HepG2 (cell line): ENCODE results near the gene CDH22. TPM values are rescaled to one million over a fixed set of nuclear protein-coding genes. Genes with fewer than 3 reads are reported as not detected.

Experiments
- CCAR2 ChIP-seq: fragments of 200-400 bp; formaldehyde crosslinking; optimal IDR thresholded peaks from 2 replicates; pipeline ENCODE3; 2018; ENCODE audit warnings: low read depth, mild to moderate bottlenecking, low read length, moderate library complexity
- DPF2 ChIP-seq: sonication (generic); formaldehyde crosslinking; IDR thresholded peaks from 2 replicates; pipeline ENCODE4 v1.4.0; 2020; ENCODE audit warnings: mild to moderate bottlenecking, low read depth, missing genetic modification reagents, borderline replicate concordance
- HIVEP1 ChIP-seq: sonication (generic); formaldehyde crosslinking; IDR thresholded peaks from 2 replicates; pipeline ENCODE4 v1.4.0; 2020; ENCODE audit warnings: mild to moderate bottlenecking, missing genetic modification reagents
- MAFG ChIP-seq: sonication (generic); formaldehyde crosslinking; IDR thresholded peaks from 2 replicates; pipeline ENCODE4 v1.5.1; 2020; ENCODE audit warnings: mild to moderate bottlenecking, missing genetic modification reagents
- MATR3 ChIP-seq: sonication (generic); formaldehyde crosslinking; IDR thresholded peaks from 2 replicates; pipeline ENCODE4 v1.4.0; 2020; ENCODE audit warnings: missing genetic modification reagents
- MED1 ChIP-seq: sonication (generic); formaldehyde crosslinking; IDR thresholded peaks from 2 replicates; pipeline ENCODE4 v1.4.0; 2020; ENCODE audit warnings: missing genetic modification reagents
- MED8 ChIP-seq: sonication (generic); formaldehyde crosslinking; IDR thresholded peaks from 2 replicates; pipeline ENCODE4 v1.8.1; 2023; ENCODE audit warnings: mild to moderate bottlenecking, missing genetic modification reagents; ENCODE audit not compliant: insufficient replicate concordance
- RBFOX2 ChIP-seq: fragments of 200-400 bp; formaldehyde crosslinking; IDR thresholded peaks from 2 replicates; pipeline ENCODE4 v1.6.1; 2017; ENCODE audit warnings: low read depth, mild to moderate bottlenecking, low read length
- RBM39 ChIP-seq: fragments of 200-400 bp; formaldehyde crosslinking; IDR thresholded peaks from one replicate; pipeline ENCODE4 v1.6.1; 2018; ENCODE audit warnings: antibody characterized with exemption, mild to moderate bottlenecking, low read depth, low read length; ENCODE audit not compliant: poor library complexity, severe bottlenecking
- SNAI1 ChIP-seq: sonication (generic); formaldehyde crosslinking; IDR thresholded peaks from 2 replicates; pipeline ENCODE4 v1.5.0; 2020; ENCODE audit warnings: mild to moderate bottlenecking, missing genetic modification reagents, borderline replicate concordance
- SOX5 ChIP-seq: IDR thresholded peaks from 2 replicates; pipeline ENCODE4 v1.6.1; 2016; ENCODE audit warnings: borderline replicate concordance
- SSRP1 ChIP-seq: IDR thresholded peaks from 2 replicates; pipeline ENCODE4 v1.6.1; 2016; ENCODE audit warnings: control low read depth
- TCF7L2 ChIP-seq: IDR thresholded peaks from 2 replicates; pipeline ENCODE4 v1.6.1; 2011; ENCODE audit warnings: mild to moderate bottlenecking, low read depth, low read length, moderate library complexity
- ZNF17 ChIP-seq: sonication (generic); formaldehyde crosslinking; IDR thresholded peaks from 2 replicates; pipeline ENCODE4 v1.5.0; 2020; ENCODE audit warnings: mild to moderate bottlenecking, missing genetic modification reagents
- ZNF331 ChIP-seq: sonication (generic); formaldehyde crosslinking; IDR thresholded peaks from 2 replicates; pipeline ENCODE4 v1.4.0; 2020; ENCODE audit warnings: missing genetic modification reagents
- ZNF550 ChIP-seq: sonication (generic); formaldehyde crosslinking; IDR thresholded peaks from 2 replicates; pipeline ENCODE4 v1.4.0; 2020; ENCODE audit warnings: mild to moderate bottlenecking, missing genetic modification reagents, borderline replicate concordance
- ZNF768 ChIP-seq: sonication (generic); formaldehyde crosslinking; IDR thresholded peaks from 2 replicates; pipeline ENCODE4 v1.4.0; 2020; ENCODE audit warnings: missing genetic modification reagents
- polyA plus RNA-seq, 8 experiments: library from polyadenylated mRNA; depleted of rRNA in 3 of 8; stranded (reverse) in 7 of 8; unstranded in 1 of 8; fragments of >200 nt; fragmentation: Illumina TruSeq in 4 of 8; extraction: Trizol in 4 of 8; gene quantifications; 2 replicates each; pipeline versions ENCODE4 v1.2.1 to v1.2.3, GENCODE V29; 2011 to 2016; ENCODE audit warnings: low read depth in 4 of 8, missing spikeins in 1 of 8, mixed read lengths in 1 of 8; ENCODE audit not compliant: insufficient read depth in 1 of 8
- total RNA-seq, 5 experiments: library from RNA; depleted of rRNA; stranded (reverse); fragments of >200 nt; fragmentation: Illumina TruSeq; extraction: Trizol; gene quantifications; 2 replicates each; pipeline ENCODE4 v1.2.3, GENCODE V29; 2016; ENCODE audit warnings: low read depth in 1 of 5
- TF ChIP-seq, protein P1 (sequence below): sonication (generic); formaldehyde crosslinking; IDR thresholded peaks from 2 replicates; pipeline ENCODE4 v1.9.0; 2021; ENCODE audit warnings: missing genetic modification reagents, borderline replicate concordance
- TF ChIP-seq, protein P2 (sequence below): IDR thresholded peaks from 2 replicates; pipeline ENCODE4 v1.4.0; 2020; ENCODE audit warnings: mild to moderate bottlenecking, missing genetic modification reagents
- TF ChIP-seq, protein P3 (sequence below): sonication (generic); formaldehyde crosslinking; IDR thresholded peaks from 2 replicates; pipeline ENCODE4 v1.4.0; 2020; ENCODE audit warnings: mild to moderate bottlenecking, missing genetic modification reagents
- TF ChIP-seq, protein P4 (sequence below): sonication (generic); formaldehyde crosslinking; IDR thresholded peaks from 2 replicates; pipeline ENCODE4 v1.5.0; 2020; ENCODE audit warnings: mild to moderate bottlenecking, missing genetic modification reagents, borderline replicate concordance

Gene CDH22
- total and polyA plus RNA-seq, 2 of the 13 experiments (the other 11 are each of a cell fraction or from before 2014, with no cell fraction given): not detected

DNA sequence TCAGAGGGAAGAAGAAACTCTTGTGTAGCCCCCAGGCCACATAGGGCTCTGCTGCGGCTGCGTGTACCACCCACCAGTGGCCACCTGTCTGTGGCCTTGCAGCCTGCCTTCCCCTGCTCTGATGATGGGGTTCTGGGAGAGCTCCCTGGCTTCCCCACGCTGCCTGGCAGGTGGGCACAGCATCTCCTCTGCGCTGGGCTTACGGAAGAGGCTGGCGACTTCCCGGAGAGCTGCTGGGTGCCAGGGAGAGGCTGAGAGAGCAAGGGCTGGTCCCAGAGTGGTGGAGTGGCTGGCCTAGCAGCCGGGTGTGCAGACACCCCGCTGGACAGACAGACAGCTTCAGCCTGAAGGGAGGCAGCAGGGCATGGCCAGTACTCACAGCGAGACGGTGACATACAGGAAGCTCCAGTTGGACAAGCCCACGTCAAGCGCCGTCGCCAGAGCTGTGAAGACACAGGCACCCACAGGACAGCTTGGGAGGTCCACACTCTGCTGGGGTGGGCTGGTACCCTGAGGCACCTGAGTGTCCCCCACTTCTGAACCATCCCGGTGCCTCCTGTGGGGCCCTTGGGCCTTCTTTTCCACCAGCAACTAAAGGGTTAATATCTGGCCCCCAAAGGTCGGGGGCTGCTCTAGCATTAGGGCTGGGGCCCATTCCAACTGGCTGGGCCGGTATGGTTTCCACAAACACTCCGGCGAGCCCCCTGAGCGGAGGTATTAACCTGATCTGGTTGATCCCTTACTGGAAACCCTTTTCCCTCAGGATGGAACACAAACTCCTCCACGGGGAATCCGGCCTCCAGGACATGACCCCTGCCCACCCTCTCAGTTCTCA is 48.1 kb upstream of the CDH22 start (continued):
- TF ChIP-seq, protein P1, sequence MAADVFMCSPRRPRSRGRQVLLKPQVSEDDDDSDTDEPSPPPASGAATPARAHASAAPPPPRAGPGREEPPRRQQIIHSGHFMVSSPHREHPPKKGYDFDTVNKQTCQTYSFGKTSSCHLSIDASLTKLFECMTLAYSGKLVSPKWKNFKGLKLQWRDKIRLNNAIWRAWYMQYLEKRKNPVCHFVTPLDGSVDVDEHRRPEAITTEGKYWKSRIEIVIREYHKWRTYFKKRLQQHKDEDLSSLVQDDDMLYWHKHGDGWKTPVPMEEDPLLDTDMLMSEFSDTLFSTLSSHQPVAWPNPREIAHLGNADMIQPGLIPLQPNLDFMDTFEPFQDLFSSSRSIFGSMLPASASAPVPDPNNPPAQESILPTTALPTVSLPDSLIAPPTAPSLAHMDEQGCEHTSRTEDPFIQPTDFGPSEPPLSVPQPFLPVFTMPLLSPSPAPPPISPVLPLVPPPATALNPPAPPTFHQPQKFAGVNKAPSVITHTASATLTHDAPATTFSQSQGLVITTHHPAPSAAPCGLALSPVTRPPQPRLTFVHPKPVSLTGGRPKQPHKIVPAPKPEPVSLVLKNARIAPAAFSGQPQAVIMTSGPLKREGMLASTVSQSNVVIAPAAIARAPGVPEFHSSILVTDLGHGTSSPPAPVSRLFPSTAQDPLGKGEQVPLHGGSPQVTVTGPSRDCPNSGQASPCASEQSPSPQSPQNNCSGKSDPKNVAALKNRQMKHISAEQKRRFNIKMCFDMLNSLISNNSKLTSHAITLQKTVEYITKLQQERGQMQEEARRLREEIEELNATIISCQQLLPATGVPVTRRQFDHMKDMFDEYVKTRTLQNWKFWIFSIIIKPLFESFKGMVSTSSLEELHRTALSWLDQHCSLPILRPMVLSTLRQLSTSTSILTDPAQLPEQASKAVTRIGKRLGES (CRISPR knock-in tag): no peak
- TF ChIP-seq CCAR2 (no peak), SSRP1 (CRISPR knock-in tag) (no peak), RBM39 (no peak), TCF7L2 (no peak), MAFG (CRISPR knock-in tag) (no peak), ZNF550 (no peak), DPF2 (no peak), ZNF17 (CRISPR knock-in tag) (no peak), ZNF331 (CRISPR knock-in tag) (no peak), MED8 (CRISPR knock-in tag) (peak; percentile 39), MATR3 (CRISPR knock-in tag) (no peak), SNAI1 (CRISPR knock-in tag) (no peak), ZNF768 (CRISPR knock-in tag) (peak; percentile 40; the same call in 1 of the 2 replicates), HIVEP1 (CRISPR knock-in tag) (peak; percentile 63; the same call in 1 of the 2 replicates), MED1 (CRISPR knock-in tag) (no peak), RBFOX2 (peak; percentile 43; the same call in 1 of the 2 replicates), SOX5 (no peak)
- TF ChIP-seq, protein P2, sequence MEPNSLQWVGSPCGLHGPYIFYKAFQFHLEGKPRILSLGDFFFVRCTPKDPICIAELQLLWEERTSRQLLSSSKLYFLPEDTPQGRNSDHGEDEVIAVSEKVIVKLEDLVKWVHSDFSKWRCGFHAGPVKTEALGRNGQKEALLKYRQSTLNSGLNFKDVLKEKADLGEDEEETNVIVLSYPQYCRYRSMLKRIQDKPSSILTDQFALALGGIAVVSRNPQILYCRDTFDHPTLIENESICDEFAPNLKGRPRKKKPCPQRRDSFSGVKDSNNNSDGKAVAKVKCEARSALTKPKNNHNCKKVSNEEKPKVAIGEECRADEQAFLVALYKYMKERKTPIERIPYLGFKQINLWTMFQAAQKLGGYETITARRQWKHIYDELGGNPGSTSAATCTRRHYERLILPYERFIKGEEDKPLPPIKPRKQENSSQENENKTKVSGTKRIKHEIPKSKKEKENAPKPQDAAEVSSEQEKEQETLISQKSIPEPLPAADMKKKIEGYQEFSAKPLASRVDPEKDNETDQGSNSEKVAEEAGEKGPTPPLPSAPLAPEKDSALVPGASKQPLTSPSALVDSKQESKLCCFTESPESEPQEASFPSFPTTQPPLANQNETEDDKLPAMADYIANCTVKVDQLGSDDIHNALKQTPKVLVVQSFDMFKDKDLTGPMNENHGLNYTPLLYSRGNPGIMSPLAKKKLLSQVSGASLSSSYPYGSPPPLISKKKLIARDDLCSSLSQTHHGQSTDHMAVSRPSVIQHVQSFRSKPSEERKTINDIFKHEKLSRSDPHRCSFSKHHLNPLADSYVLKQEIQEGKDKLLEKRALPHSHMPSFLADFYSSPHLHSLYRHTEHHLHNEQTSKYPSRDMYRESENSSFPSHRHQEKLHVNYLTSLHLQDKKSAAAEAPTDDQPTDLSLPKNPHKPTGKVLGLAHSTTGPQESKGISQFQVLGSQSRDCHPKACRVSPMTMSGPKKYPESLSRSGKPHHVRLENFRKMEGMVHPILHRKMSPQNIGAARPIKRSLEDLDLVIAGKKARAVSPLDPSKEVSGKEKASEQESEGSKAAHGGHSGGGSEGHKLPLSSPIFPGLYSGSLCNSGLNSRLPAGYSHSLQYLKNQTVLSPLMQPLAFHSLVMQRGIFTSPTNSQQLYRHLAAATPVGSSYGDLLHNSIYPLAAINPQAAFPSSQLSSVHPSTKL (CRISPR knock-in tag): no peak
- TF ChIP-seq, protein P3, sequence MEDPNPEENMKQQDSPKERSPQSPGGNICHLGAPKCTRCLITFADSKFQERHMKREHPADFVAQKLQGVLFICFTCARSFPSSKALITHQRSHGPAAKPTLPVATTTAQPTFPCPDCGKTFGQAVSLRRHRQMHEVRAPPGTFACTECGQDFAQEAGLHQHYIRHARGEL: 0 out of 2 replicates have a peak, but pooled peaks have one; percentile 42
- TF ChIP-seq, protein P4, sequence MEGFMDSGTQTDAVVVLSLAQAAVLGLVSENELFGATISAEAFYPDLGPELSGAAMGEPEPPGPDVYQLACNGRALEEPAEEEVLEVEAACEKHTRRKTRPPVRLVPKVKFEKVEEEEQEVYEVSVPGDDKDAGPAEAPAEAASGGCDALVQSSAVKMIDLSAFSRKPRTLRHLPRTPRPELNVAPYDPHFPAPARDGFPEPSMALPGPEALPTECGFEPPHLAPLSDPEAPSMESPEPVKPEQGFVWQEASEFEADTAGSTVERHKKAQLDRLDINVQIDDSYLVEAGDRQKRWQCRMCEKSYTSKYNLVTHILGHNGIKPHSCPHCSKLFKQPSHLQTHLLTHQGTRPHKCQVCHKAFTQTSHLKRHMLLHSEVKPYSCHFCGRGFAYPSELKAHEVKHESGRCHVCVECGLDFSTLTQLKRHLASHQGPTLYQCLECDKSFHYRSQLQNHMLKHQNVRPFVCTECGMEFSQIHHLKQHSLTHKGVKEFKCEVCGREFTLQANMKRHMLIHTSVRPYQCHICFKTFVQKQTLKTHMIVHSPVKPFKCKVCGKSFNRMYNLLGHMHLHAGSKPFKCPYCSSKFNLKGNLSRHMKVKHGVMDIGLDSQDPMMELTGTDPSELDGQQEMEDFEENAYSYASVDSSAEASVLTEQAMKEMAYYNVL (CRISPR knock-in tag): 0 out of 2 replicates have a peak, but pooled peaks have one; percentile 30
